Measurements from ENCODE around the gene GNAI2. TPM values are rescaled to one million over a fixed set of nuclear protein-coding genes. Genes with fewer than 3 reads are reported as not detected.

Gene GNAI2
- total RNA-seq, 3 donors from 2014 or later, result 47.0 to 190 (median 96.4) TPM

- H3K36me3 ChIP-seq (ENCODE audit: low read depth), result no peaks in the 10 kb centered on the region
- no peak overlapping the region for H3K4me3 ChIP-seq
- H3K9me3 ChIP-seq, result no peaks in the 10 kb centered on the region
- TF ChIP-seq, protein P1, sequence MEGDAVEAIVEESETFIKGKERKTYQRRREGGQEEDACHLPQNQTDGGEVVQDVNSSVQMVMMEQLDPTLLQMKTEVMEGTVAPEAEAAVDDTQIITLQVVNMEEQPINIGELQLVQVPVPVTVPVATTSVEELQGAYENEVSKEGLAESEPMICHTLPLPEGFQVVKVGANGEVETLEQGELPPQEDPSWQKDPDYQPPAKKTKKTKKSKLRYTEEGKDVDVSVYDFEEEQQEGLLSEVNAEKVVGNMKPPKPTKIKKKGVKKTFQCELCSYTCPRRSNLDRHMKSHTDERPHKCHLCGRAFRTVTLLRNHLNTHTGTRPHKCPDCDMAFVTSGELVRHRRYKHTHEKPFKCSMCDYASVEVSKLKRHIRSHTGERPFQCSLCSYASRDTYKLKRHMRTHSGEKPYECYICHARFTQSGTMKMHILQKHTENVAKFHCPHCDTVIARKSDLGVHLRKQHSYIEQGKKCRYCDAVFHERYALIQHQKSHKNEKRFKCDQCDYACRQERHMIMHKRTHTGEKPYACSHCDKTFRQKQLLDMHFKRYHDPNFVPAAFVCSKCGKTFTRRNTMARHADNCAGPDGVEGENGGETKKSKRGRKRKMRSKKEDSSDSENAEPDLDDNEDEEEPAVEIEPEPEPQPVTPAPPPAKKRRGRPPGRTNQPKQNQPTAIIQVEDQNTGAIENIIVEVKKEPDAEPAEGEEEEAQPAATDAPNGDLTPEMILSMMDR (IDR thresholded peaks at IDR 0.05), result no peak
- no peak for ATAC-seq
- no peaks in the 10 kb centered on the region for H3K4me1 ChIP-seq (ENCODE audit: low read depth)
- intact Hi-C loops (cut with DNase I, micrococcal nuclease), result no loop called here
- no peak for DNase-seq
Observed at GRCh38 chr3:50218448-50218847, 17.6 kb upstream of the GNAI2 start.

GRCh38 chr3:50219285-50219684 lies 16.7 kb upstream of the GNAI2 start:
- no peaks in the 10 kb centered on the region for H3K4me1 ChIP-seq (ENCODE audit: low read depth)
- H3K4me3 ChIP-seq, result no peak overlapping the region
- no peaks in the 10 kb centered on the region for H3K9me3 ChIP-seq
- TF ChIP-seq, protein P1 (IDR thresholded peaks at IDR 0.05), result no peak
- no peak for ATAC-seq
- H3K36me3 ChIP-seq (ENCODE audit: low read depth), result no peaks in the 10 kb centered on the region
- intact Hi-C loops (cut with DNase I, micrococcal nuclease), result no loop called here
- DNase-seq, result no peak

- DNase-seq (no peak), ATAC-seq (no peak)
- intact Hi-C loops (cut with DNase I, micrococcal nuclease), result loop anchor here in 1 of 2 donors (10.0 kb wide), 1 partner anchor 55 kb away; the partner anchor contains the start of gene LSMEM2
- Histone ChIP-seq H3K9me3 (no peaks in the 10 kb centered on the region), H3K36me3 (ENCODE audit: low read depth) (no peaks in the 10 kb centered on the region), H3K4me3 (no peak overlapping the region), H3K4me1 (ENCODE audit: low read depth) (no peaks in the 10 kb centered on the region)
- TF ChIP-seq, protein P1 (IDR thresholded peaks at IDR 0.05), result no peak
Observed at GRCh38 chr3:50220109-50220508, 15.9 kb upstream of the GNAI2 start.

DNA sequence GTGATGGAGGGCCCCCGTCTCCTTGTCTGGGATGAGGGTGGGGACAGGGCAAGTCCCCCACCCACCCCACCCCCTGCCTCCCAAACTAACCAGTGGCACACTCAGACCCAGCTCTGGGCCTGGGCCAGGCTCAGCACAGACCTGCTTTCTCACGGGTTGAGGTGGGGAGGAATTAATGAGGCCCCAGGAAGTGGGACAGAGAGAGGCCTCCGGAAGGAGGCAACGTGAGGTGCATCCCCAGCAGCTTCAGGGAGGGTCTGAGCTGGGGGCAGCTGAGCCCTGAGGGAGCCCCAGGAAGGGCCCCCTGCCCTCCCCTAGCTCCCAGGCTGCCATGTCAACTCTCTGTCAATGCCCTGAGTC lies 15.0 kb upstream of the GNAI2 start:
- Histone ChIP-seq H3K4me1 (ENCODE audit: low read depth) (peaks cover 3% of the 10 kb centered on the region), H3K4me3 (no peak overlapping the region), H3K9me3 (no peaks in the 10 kb centered on the region), H3K36me3 (ENCODE audit: low read depth) (no peaks in the 10 kb centered on the region)
- intact Hi-C loops (cut with DNase I, micrococcal nuclease), result loop anchor here in 1 of 2 donors (10.0 kb wide), 1 partner anchor 54 kb away; the partner anchor contains the start of gene LSMEM2
- DNase-seq (no peak), ATAC-seq (no peak)
- TF ChIP-seq, protein P1 (IDR thresholded peaks at IDR 0.05), result no peak

GRCh38 chr3:50221411-50222168 lies 14.4 kb upstream of the GNAI2 start:
- Histone ChIP-seq H3K9me3 (no peaks in the 10 kb centered on the region), H3K4me3 (no peak overlapping the region), H3K4me1 (ENCODE audit: low read depth) (peaks cover 6% of the 10 kb centered on the region), H3K36me3 (ENCODE audit: low read depth) (no peaks in the 10 kb centered on the region)
- DNase-seq, result no peak
- ATAC-seq, result no peak
- intact Hi-C loops (cut with DNase I, micrococcal nuclease), result loop anchor here in 1 of 2 donors (10.0 kb wide), 1 partner anchor 53 kb away; the partner anchor contains the start of gene LSMEM2
- TF ChIP-seq, protein P1 (IDR thresholded peaks at IDR 0.05), result no peak
